ENCODE data around the gene CIAO2B.

- no peak for TF ChIP-seq CTCF (IDR thresholded peaks at IDR 0.05; ENCODE audit: low read length)
- TF ChIP-seq EZH2 (IDR thresholded peaks at IDR 0.05; ENCODE audit: borderline replicate concordance, low read length) = no peak
Measured at GRCh38 chr16:66905633-66906539, 28.3 kb downstream of the CIAO2B start.

All from OCI-LY1 (cell line).